Skeletal muscle satellite cell (primary cell): Measurements from ENCODE around the gene SPEG.

ENCODE experiments used
- H3K27me3 ChIP-seq: 2 replicates; pipeline ENCODE4 v1.7.0; 2013; ENCODE audit warnings: low read length; ENCODE audit not compliant: control insufficient read depth, insufficient read depth
- H3K36me3 ChIP-seq: 2 replicates; pipeline ENCODE4 v1.7.0; 2013; ENCODE audit warnings: mild to moderate bottlenecking, control low read depth, low read length; ENCODE audit not compliant: insufficient read depth
- H3K4me1 ChIP-seq: 2 replicates; pipeline ENCODE4 v1.7.0; 2013; ENCODE audit warnings: low read length; ENCODE audit not compliant: control insufficient read depth, insufficient read depth
- H3K4me2 ChIP-seq: 2 replicates; pipeline ENCODE4 v1.7.0; 2013; ENCODE audit warnings: mild to moderate bottlenecking, low read length
- H3K4me3 ChIP-seq: 2 replicates; pipeline ENCODE4 v1.7.0; 2013; ENCODE audit warnings: low read length
- H3K9ac ChIP-seq: 2 replicates; pipeline ENCODE4 v1.7.0; 2013; ENCODE audit warnings: mild to moderate bottlenecking, low read depth, low read length, moderate library complexity
- H3K9me3 ChIP-seq: replicated peaks from 2 replicates; pipeline ENCODE4 v1.7.0; 2013; ENCODE audit warnings: mild to moderate bottlenecking, control low read depth, low read length

The SPEG gene

DNA sequence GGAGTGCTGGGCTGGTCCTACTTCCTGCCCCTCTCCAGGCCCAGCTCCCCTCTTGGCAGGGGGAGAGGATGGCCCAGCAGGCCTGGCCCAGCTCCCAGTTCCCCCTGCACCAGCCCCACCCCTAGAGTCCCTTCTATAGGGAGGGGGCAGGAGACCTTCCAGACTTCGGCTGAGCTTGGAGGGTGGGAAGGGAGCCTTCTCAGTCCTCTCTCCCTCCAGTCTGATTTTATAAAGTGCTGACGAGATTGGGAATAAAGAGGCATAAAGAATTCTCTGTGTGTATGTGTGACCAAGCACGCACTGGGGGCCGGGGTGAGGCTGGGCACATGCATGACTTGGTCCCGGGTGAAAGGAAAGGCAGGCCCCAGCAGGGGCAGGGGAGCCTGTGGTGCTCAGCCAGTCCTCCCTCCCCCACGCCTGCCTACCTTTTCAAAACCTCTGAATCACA, 103.9 kb downstream of the SPEG start:
- Histone ChIP-seq H3K9ac (no peak overlapping the region), H3K4me3 (no peak overlapping the region)

DNA sequence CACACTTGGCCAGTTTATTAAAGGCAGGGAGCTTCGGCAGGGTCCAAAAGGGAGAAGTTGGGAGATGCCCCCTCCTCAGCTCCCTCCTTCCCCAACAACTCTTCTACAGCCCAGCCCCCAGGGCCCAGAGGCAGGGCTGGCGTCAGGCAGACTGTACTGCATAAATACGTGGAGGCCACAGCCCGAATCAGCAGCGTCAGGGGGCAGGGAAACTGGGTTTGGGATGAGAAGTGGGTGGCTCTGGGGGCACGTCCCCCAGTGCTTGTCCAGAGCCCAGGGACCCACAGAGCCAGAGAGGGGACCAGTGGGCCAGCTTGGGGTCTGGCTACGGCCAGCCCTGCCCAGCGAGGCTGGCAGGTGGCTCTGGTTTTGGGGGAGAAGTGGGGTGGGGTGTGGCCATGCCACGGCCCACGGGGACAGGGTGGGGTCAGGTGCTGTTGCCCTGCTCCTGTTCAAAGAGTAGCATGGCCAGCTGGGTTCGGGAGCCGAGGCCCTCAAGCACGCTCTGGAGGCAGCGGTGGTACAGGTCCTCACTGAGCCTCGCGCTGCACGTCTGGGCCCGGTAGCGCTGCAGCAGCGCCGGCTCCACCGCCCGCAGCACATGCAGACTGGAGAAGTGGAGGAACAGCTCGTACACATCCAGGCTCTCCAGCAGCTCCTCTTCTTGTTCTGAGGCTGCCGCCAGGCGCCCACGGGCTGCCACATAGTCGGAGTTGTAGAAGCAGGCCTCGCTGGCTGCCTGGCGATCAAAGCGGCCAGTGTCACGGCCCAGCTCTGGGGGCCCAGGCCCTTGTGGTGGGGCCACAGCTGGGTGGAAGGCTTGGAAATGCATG, 104.5 kb downstream of the SPEG start:
- H3K9me3 ChIP-seq = no peaks in the 10 kb centered on the region
- H3K9ac ChIP-seq = no peak overlapping the region
- no peaks in the 10 kb centered on the region for H3K27me3 ChIP-seq
- peaks cover 17% of the 10 kb centered on the region for H3K4me1 ChIP-seq
- H3K36me3 ChIP-seq = peaks cover 26% of the 10 kb centered on the region
- H3K4me3 ChIP-seq = no peak overlapping the region
- no peak overlapping the region for H3K4me2 ChIP-seq

More for the DNA sequence above, 103.9 kb downstream of the SPEG start:
- Histone ChIP-seq H3K9me3 (no peaks in the 10 kb centered on the region), H3K27me3 (no peaks in the 10 kb centered on the region), H3K4me1 (peaks cover 14% of the 10 kb centered on the region), H3K36me3 (peaks cover 26% of the 10 kb centered on the region), H3K4me2 (no peak overlapping the region)

DNA sequence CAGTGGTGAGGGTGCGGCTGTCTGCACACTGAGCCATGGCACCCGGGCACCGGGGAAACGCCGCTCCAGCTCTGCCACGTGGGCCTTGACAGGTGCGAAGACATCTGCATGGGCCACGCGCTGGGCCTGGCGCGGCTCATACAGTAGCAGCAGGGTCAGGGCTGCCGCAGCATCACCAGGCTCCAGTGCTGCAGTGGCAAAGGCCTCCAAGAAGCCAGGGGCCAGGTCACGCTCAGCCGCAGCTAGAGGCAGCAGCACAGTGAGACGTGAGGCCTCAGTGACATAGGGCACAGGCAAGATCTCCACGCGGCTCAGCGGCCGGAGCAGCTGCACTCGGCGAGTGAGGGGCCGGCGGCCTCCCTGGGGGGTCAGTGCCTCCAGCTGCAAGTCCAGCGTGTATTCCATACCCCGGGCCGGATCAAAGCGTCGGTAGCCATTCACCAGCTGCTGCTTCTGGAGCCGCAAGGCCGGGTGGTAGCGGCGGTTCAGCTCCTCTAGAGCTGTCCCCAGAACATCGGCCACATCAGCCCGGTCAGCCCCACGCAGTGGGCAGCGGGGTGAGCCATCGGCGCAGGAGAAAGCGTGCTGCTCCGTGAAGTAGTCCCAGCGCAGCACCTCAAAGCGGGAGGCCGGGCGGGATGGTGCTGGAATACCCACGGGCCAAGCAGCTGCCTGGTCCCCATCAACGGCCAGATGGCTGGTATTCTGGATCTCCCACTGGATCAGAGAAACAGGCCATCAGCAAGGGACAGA, 105.5 kb downstream of the SPEG start:
- Histone ChIP-seq H3K9ac (no peak overlapping the region), H3K36me3 (peaks cover 26% of the 10 kb centered on the region), H3K4me3 (no peak overlapping the region), H3K4me2 (no peak overlapping the region), H3K9me3 (no peaks in the 10 kb centered on the region), H3K4me1 (peaks cover 17% of the 10 kb centered on the region), H3K27me3 (no peaks in the 10 kb centered on the region)

DNA sequence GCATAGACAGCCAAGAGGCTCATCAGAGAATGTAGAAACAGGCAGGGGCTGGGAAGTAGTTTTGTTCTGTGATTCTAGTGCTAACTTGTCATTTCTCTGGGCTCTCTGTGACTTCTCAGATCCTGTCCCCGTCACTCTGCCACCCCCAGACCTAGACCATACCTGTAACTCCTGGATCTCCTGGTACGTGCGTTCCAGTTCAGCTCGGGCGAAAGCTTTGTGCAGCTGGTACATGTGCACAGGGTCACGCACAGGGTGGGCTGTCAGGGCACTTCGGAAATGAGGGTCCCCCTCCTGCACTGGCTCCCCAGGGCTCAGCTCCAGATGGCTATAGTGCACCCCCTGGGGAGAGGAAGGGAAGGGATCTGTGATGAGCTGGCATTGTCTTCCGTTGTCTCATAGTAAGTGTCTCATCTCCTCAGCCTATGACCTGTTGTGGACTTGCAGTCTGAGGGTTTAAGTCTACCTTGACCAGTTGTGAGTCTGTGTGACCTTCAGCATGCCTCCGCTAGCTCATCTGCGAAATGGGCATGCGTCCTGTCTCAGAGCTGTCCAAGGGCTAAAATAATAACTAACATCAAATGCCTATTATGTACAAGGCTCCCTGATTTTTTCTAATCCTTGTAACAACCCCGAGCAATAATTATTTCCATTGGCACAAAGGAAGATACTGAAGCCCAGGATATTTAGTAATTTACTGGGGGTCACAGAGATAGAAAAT, 106.3 kb downstream of the SPEG start:
- peak overlapping the region; percentile 97 for H3K4me2 ChIP-seq
- peaks cover 17% of the 10 kb centered on the region for H3K4me1 ChIP-seq
- H3K9me3 ChIP-seq = no peaks in the 10 kb centered on the region
- H3K36me3 ChIP-seq = peaks cover 26% of the 10 kb centered on the region
- no peaks in the 10 kb centered on the region for H3K27me3 ChIP-seq
- H3K4me3 ChIP-seq = no peak overlapping the region
- no peak overlapping the region for H3K9ac ChIP-seq

DNA sequence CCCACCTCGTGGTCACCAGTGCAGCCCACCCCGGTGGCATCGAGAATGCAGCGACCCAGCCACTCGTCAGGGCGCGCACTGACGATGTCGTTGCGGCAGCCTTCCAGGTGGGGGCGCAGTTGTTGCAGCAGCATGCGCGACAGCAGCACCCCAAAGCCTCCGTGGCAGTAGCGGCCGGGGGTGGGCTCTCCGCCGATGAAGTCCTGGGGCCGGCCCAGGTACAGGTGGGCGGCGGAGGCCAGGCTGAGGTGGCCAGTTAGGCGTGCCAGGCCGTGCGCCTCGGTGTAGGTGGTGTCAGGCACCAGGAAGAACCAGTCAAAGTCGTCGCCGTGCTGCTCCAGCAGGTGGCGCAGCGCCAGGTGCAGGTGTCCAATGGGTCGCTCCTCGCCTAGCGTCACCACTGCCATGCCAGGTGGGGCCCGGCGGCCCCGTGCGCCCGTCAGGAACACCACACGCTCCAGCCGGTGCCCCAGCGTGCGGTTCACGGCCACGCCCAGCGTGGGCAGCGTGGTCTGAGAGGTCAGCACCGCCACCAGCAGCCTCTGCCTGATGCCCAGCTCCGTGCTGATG, 107.1 kb downstream of the SPEG start:
- peak overlapping the region; percentile 95 for H3K4me3 ChIP-seq
- H3K4me2 ChIP-seq = peak overlapping the region; percentile 97
- peak overlapping the region; percentile 95 for H3K9ac ChIP-seq
- H3K27me3 ChIP-seq = no peaks in the 10 kb centered on the region
- H3K4me1 ChIP-seq = peaks cover 17% of the 10 kb centered on the region
- no peaks in the 10 kb centered on the region for H3K9me3 ChIP-seq
- H3K36me3 ChIP-seq = peaks cover 26% of the 10 kb centered on the region

DNA sequence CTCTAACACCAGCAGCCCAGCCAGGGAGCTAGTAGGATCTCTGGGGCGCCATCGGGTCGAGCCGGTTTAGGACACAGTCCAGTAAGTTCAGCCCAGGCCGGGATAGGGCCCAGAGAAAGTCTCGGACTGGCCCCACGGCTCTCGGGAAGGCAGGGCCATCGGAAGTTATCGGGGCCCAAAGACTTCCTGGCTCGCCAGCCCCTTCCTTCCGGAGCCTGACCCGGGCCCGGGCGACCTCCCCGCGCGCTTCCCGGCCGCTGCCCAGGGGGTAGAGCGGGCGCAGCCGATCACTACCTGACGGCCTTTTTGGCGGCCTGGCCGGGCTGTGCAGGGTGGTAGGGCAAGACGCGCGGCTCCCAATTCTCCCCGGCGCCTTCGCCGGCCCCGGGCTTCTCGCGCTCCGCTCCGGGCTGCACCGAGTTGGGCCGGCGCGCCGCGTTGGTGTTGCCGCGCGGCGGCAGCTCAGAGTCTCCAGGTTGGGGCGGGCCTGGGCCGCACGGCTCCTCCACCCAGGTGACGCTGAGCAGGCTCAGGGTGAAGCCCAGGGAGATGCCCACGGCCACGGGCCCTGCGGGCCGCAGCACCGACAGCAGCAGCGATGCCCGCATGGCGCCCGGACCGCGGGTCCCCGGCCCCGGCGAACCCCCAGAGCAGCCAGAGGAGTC, 108.4 kb downstream of the SPEG start:
- Histone ChIP-seq H3K4me2 (peak overlapping the region; percentile 97), H3K4me3 (peak overlapping the region; percentile 95), H3K9me3 (no peaks in the 10 kb centered on the region), H3K9ac (peak overlapping the region; percentile 95), H3K36me3 (peaks cover 26% of the 10 kb centered on the region), H3K4me1 (peaks cover 17% of the 10 kb centered on the region), H3K27me3 (no peaks in the 10 kb centered on the region)

DNA sequence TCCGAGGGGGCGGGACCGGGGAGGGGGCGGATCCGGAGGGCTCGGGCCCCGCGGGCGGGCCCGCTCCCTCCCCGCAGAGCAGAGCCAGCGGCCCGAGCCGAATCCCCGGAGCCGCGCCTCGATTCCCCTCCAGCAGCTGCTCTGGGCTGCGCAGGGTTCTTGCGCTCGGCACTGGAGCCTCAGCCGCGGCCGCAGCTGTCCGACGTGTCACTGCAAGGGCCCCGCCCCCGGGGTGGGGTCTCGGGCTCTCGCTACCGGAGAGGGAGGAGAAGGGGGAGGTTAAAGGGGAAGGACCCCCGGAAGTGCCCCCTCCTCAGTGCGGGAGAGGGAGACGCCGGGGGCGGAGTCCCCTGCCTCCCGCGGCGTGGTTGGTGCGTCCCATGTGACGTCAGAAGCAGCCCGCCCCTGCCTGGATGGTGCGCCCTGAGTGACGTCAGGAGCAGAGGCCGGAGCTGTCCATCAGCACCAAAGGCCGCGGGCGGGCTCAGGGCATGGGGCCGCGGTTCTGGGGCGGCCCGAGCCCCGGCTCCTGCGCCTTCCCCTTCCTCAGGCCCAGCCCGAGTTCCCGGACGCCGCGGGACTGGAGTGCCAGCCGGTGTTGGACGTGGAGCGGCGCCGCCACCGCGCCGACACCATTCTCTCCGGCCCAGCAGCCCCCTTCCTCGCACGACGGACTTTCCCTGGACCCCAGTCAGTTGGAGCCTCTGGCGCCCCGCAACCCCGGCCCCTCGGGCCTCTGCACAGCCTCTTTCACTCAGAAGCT, 109.1 kb downstream of the SPEG start, which contains the start of the genes CHPF and TMEM198:
CHPF (minus strand) TSS at position 214 of the 763 bp plus-strand sequence. CDS start 271 bp downstream, outside the sequence.
TMEM198 (plus strand) TSS at position 433 of the 763 bp plus-strand sequence. CDS start 700 bp downstream, outside the sequence.
- no peaks in the 10 kb centered on the region for H3K9me3 ChIP-seq
- peaks cover 26% of the 10 kb centered on the region for H3K36me3 ChIP-seq
- H3K4me3 ChIP-seq = peak within 1 kb of the TSS; percentile 95
- no peaks in the 10 kb centered on the region for H3K27me3 ChIP-seq
- peaks cover 17% of the 10 kb centered on the region for H3K4me1 ChIP-seq
- peak within 1 kb of the TSS; percentile 95 for H3K9ac ChIP-seq
- H3K4me2 ChIP-seq = peak within 1 kb of the TSS; percentile 97

DNA sequence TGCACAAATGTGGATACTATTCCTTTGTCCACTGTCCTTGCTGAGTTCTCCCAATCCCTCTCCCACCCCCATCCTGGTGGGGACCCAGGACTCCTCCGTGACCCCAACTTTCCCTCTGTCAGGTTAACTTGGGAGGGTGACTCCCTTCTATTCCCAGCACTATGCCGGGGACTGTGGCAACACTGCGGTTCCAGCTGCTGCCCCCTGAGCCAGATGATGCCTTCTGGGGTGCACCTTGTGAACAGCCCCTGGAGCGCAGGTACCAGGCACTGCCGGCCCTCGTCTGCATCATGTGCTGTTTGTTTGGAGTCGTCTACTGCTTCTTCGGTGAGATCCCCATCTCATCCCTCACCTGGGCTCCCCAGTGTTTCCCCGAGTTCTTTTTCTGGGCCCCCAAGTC, 109.9 kb downstream of the SPEG start:
- peak overlapping the region; percentile 95 for H3K4me3 ChIP-seq
- H3K9me3 ChIP-seq = no peaks in the 10 kb centered on the region
- no peak overlapping the region for H3K9ac ChIP-seq
- peaks cover 17% of the 10 kb centered on the region for H3K4me1 ChIP-seq
- peaks cover 21% of the 10 kb centered on the region for H3K36me3 ChIP-seq
- H3K4me2 ChIP-seq = peak overlapping the region; percentile 97
- H3K27me3 ChIP-seq = no peaks in the 10 kb centered on the region

DNA sequence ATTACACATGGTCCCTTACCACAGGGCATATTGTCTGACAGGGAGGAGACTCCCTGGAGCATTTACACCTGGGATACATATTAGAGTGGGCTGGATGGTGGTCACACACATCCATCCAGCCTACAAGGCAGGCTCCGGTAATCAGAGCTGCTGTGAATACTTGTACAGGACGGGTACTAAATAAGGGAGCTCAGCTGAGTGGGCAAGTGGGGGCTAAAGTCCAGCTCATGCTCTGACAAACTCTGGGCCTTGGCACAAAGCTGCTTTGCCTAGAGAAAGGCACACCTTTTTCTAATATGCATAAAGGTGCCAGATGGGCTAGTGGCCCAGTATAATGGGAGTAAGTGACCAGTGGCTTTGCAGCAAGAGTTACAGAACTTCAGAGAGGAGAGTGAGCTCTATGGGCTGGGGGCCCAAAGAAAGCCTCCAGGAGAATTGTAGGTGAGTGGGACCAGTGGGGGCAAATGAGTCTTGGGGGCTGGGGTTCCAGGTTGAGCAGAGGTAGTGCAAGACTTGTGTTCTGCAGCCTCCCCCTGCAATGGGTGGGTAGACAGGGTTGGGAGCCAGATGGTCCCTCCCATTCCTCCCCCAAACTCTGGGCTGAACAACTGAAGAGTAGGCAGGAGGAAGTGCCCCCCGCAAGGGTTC, 110.8 kb downstream of the SPEG start:
- Histone ChIP-seq H3K4me3 (no peak overlapping the region), H3K9me3 (no peaks in the 10 kb centered on the region), H3K4me1 (peaks cover 17% of the 10 kb centered on the region), H3K9ac (no peak overlapping the region), H3K27me3 (no peaks in the 10 kb centered on the region), H3K36me3 (peaks cover 13% of the 10 kb centered on the region), H3K4me2 (no peak overlapping the region)

DNA sequence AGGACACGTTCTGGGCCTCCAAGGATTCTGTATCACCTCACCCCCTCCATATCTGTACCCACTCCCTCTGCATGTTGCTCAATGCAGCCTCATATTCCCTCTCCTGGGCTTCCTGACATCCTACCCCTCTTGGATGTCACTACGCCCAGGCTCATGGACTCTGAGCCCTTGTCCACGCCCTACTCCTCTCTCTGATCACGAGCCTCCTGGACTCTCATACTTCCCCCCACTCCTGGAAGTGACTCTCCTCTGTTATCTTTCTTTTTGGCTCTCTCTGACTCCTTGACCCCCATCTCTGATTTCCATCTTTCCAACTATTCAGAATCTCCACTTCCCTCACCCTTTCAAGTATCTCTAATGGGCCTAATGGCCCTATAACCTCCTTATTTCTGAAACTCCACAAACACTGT, 111.3 kb downstream of the SPEG start:
- no peak overlapping the region for H3K4me3 ChIP-seq
- no peaks in the 10 kb centered on the region for H3K27me3 ChIP-seq
- no peak overlapping the region for H3K9ac ChIP-seq
- peaks cover 8% of the 10 kb centered on the region for H3K36me3 ChIP-seq
- H3K4me2 ChIP-seq = no peak overlapping the region
- H3K4me1 ChIP-seq = peaks cover 17% of the 10 kb centered on the region
- H3K9me3 ChIP-seq = no peaks in the 10 kb centered on the region
